Kidney (tissue), 14 donors: ENCODE measurements around the gene MS4A18. TPM values are rescaled to one million over a fixed set of nuclear protein-coding genes. Genes with fewer than 3 reads are reported as not detected.

Experiments used
- DNase-seq, 5 donors: peaks; one replicate each; pipeline ENCODE4 v3.0.0-alpha.2; 2013 to 2020
- FAIRE-seq: peaks from 2 replicates; lab custom pipeline; 2012; peaks lifted over from hg19 to GRCh38; lab: Jason Lieb, UNC
- H3K27ac ChIP-seq, 2 donors: one replicate each; pipeline ENCODE4 v1.7.0; 2013; ENCODE audit warnings: low read depth in 2 of 2, low read length in 2 of 2, inconsistent platforms in 1 of 2
- H3K27me3 ChIP-seq: one replicate; pipeline ENCODE4 v1.7.1; 2013; ENCODE audit warnings: low read length, inconsistent platforms; ENCODE audit not compliant: control insufficient read depth, insufficient read depth
- H3K36me3 ChIP-seq, 3 donors: one replicate each; pipeline versions ENCODE4 v1.7.0 to v1.7.1; 2013; ENCODE audit warnings: low read length in 3 of 3, control low read depth in 1 of 3, inconsistent platforms in 1 of 3; ENCODE audit not compliant: insufficient read depth in 3 of 3, control insufficient read depth in 2 of 3
- H3K4me1 ChIP-seq, 3 donors: one replicate each; pipeline versions ENCODE4 v1.7.0 to v1.7.1; 2013; ENCODE audit warnings: low read length in 3 of 3, inconsistent platforms in 1 of 3, low read depth in 1 of 3; ENCODE audit not compliant: control insufficient read depth in 2 of 3, insufficient read depth in 2 of 3
- H3K4me3 ChIP-seq, 3 donors: one replicate each; pipeline versions ENCODE4 v1.7.0 to v1.8.1; 2013; ENCODE audit warnings: low read length in 3 of 3, control low read depth in 1 of 3, inconsistent platforms in 1 of 3
- H3K9ac ChIP-seq, 3 donors: one replicate each; pipeline versions ENCODE4 v1.7.0 to v1.7.1; 2013; ENCODE audit warnings: low read length in 3 of 3, control low read depth in 1 of 3, inconsistent platforms in 1 of 3
- H3K9me3 ChIP-seq, 3 donors: one replicate each; pipeline versions ENCODE4 v1.7.0 to v1.7.1; 2013; ENCODE audit warnings: low read length in 3 of 3, control low read depth in 1 of 3, inconsistent platforms in 1 of 3; ENCODE audit not compliant: control insufficient read depth in 2 of 3, insufficient read depth in 1 of 3
- CTCF ChIP-seq: IDR thresholded peaks from 3 replicates; pipeline ENCODE4 v1.5.1; 2012; ENCODE audit warnings: mild to moderate bottlenecking, moderate library complexity, borderline replicate concordance; ENCODE audit not compliant: insufficient read depth; ENCODE audit errors: extremely low read depth
- intact Hi-C: fragments of 100-400 bp; cut with DNase I; formaldehyde crosslinking; loops from one replicate; pipeline ENCODE4 v1.11.1; 2022
- polyA plus RNA-seq: library from polyadenylated mRNA; stranded (reverse); fragments of 350-450 nt; fragmentation: Illumina TruSeq; extraction: RNeasy Lipid Tissue Mini Kit (QIAGEN cat#74804); gene quantifications from one replicate; pipeline ENCODE4 v1.2.3, GENCODE V29; 2014; ENCODE audit warnings: low read depth, low replicate concordance; ENCODE audit not compliant: insufficient read depth
- total RNA-seq: library from RNA; stranded (reverse); fragmentation: NEBNext Ultra II Directional; extraction: Animal tissue kit (Norgen Biotek cat#: 25700); gene quantifications from one replicate; pipeline ENCODE4 v1.2.1, GENCODE V29; 2021
- donor health status: control.
- donor health status: control.
- donor health status: control.
- donor health status: control.
- donor health status: control.
- donor health status: DM: yes; HTN: yes; CAD: no.
- donor health status: Normal renal cell carcinoma (clear cell type).

Gene MS4A18
- total and polyA plus RNA-seq, 2 donors from 2014 or later: not detected

- no peak overlapping the region for H3K4me3 ChIP-seq
- no peaks in the 10 kb centered on the region for H3K4me1 ChIP-seq
- no peak overlapping the region for H3K27ac ChIP-seq
- TF ChIP-seq CTCF: no peak
- FAIRE-seq (no peak), DNase-seq (no peak)
- H3K36me3 ChIP-seq: no peaks in the 10 kb centered on the region
- H3K27me3 ChIP-seq: no peaks in the 10 kb centered on the region
- peaks cover 0 to 14% (median 2%) of the 10 kb centered on the region in 3 donors for H3K9me3 ChIP-seq
- intact Hi-C loops: no loop called here
- H3K9ac ChIP-seq: no peak overlapping the region
These were observed 6.6 kb upstream of the MS4A18 start for GRCh38 chr11:60717956-60718355.

- no peak overlapping the region for H3K4me3 ChIP-seq
- H3K27me3 ChIP-seq: no peaks in the 10 kb centered on the region
- peaks cover 0 to 14% (median 2%) of the 10 kb centered on the region in 3 donors for H3K9me3 ChIP-seq
- H3K9ac ChIP-seq: no peak overlapping the region
- TF ChIP-seq CTCF: no peak
- no peaks in the 10 kb centered on the region for H3K4me1 ChIP-seq
- intact Hi-C loops: no loop called here
- no peaks in the 10 kb centered on the region for H3K36me3 ChIP-seq
- H3K27ac ChIP-seq: no peak overlapping the region
- FAIRE-seq (no peak), DNase-seq (no peak)
These were observed 5.8 kb upstream of the MS4A18 start for GRCh38 chr11:60718524-60719316.

- H3K4me3 ChIP-seq: no peak overlapping the region
- no peak overlapping the region for H3K27ac ChIP-seq
- FAIRE-seq (no peak), DNase-seq (no peak)
- H3K9ac ChIP-seq: no peak overlapping the region
- H3K36me3 ChIP-seq: no peaks in the 10 kb centered on the region
- H3K27me3 ChIP-seq: no peaks in the 10 kb centered on the region
- intact Hi-C loops: no loop called here
- peaks cover 0 to 14% (median 2%) of the 10 kb centered on the region in 3 donors for H3K9me3 ChIP-seq
- no peaks in the 10 kb centered on the region for H3K4me1 ChIP-seq
- no peak for TF ChIP-seq CTCF
These were observed 5.1 kb upstream of the MS4A18 start for GRCh38 chr11:60719391-60719790.
